AG20443 (cell line): ENCODE data around the gene RNU1-4.
"Not testable (repeated sequence)": the region's sequence is repeated elsewhere in the genome, so short reads cannot be mapped to it uniquely, and the experiment has no call there.

Source experiments
- DNase-seq: peaks from one replicate; pipeline ENCODE4 v3.0.0; 2012; ENCODE audit warnings: low spot score, mixed read lengths

Gene RNU1-4

DNA sequence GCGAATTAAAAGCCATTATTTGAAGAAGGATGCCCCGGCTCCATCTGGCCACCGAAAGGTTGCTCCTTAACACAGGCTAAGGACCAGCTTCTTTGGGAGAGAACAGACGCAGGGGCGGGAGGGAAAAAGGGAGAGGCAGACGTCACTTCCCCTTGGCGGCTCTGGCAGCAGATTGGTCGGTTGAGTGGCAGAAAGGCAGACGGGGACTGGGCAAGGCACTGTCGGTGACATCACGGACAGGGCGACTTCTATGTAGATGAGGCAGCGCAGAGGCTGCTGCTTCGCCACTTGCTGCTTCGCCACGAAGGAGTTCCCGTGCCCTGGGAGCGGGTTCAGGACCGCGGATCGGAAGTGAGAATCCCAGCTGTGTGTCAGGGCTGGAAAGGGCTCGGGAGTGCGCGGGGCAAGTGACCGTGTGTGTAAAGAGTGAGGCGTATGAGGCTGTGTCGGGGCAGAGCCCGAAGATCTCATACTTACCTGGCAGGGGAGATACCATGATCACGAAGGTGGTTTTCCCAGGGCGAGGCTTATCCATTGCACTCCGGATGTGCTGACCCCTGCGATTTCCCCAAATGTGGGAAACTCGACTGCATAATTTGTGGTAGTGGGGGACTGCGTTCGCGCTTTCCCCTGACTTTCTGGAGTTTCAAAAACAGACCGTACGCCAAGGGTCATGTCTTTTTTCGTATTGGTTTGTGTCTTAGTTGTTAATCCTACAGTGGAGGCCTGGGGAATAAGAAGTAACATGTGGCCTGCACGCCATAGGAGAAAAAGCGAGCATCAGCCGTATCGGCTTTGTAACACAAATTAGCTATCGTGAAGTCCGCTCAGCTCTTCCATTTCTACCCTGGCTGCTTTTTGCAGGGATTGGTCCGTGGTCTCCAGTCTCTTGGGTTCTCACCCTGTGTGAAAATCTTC is at the start of gene RNU1-4:
RNU1-4 (plus strand) TSS at position 470 of the 918 bp plus-strand sequence.
- not testable (repeated sequence) for DNase-seq

DNA sequence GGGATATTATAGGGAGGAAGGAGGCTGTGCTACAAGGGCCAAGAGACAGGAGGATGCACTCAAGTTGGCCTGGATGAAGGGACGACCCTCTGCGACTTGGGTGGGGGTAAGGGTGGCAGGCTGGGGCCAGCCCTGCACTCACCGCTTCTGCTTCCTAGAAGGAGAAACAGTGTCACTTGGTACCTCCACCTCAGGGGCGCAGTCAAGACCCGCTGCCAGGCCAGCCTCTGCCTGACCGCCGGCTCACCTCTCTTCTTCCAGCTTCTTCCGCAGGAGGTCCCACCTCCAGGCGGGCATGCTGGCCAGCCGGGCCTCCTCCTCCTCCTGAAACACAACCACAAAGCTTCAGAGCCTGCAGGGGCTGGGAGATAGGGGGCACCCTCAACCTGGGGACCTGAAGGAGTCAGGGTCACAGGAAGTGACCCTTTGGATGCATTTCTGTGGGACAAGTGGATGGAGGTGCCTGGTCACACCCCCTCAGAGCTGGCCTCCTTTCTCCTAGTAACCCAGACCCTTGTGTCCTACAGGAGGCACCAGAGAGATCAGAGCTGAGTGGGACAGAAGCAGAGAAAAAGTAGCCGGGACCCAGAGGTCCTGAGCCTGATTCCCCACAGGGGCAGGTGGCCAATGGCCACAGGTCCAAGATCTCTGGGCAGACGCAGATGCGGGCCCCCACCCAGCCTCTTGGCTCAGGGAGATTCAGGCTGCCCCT is 49.2 kb upstream of the RNU1-4 start:
- DNase-seq, result not testable (repeated sequence)

DNA sequence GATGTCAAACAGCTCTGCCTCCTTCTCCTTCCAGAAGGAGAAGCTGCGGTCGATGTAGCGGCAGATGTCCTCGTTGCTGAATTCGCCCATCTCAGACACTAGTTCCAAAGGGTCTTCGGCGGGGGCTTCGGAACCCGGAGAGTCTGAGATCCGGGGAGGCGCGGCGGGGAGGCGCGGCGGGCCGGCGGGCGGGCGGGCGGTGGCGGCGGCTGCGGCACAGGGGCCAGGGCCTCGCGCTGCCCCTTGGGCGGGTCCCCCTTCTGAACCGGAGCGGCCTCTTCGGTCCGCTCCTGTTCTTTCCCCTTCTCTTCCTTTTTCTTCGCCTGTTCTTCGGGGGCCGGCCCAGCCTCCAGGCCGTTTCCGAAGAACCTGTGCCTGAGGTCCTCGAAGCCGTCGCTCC is 48.0 kb upstream of the RNU1-4 start:
- DNase-seq, result not testable (repeated sequence)

DNA sequence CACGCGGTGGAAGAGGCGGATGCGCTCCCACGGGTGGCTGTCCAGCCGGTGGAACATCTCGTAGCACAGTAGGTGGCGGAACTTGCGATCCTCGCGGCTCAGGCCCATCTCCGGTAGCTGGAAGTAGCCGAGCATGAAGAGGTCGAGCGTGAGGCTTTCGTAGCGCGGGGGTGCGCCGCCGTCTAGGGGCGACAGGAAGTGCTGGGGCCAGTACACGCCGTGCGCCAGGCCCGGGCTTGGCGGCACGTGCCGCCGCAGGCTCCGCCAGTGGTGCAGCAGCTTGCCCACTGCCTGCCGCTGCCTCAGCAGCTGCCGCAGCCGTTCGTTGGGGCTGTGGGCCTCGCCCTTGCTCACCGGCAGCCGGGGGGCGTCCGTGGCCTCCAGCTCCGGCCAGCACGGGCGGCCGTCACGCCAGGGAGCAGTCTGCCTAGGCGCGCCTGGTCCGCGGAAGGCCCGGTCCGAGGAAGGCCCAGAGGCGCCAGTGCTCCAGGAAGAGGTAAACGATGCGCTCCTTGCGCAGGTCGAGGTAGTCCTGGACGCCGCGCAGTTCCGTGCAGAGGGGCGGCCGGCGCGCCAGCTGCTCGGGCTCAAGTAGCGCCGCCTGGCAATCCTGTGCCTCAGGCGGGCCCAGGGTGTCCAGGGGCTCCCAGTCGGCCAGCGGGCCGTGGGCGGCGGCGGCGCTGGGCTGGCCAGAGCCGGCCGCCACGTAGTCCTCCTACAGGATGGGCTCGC is 47.4 kb upstream of the RNU1-4 start:
- DNase-seq, result not testable (repeated sequence)

DNA sequence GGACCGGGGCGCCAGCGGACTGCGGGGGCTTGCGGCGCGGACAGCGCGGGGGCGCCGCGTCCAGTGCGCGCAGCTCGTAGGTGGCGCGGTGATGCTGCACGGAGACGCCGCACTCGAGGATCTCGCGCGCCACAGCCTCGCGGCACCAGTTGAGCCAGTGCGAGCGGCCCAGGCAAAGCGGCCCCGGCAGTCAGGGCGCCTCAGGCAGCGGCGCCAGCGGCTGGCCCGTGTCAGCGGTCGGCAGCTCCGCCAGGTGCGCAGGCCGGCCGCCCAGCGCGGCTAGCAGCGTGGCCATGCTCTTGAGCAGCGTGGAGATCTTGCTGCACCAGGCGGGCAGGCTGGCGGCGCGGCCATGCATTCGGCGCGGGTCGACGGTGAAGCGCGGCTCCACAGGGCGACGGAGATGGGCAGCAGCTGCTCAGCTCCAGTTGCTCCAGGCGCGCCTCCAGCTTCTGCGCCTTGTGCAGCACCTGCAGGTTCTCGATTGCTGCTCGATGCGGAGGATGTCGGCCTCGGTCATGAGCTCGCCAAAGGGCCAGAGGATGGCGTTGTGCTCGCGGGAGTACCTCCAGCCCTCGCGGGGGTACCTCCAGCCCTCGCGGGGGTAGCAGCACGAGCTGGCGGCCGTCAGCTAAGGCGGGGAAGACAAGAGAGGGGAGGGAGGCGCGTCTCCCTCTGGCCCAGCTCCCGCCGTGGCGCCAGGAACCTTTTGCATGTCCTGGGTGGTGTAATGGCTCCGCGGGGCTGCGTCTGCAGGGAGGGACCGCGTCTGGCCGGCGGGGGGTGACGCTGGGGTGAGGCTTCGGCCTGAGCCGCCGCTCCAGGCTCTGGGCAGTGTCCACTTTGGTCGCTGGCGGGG is 46.6 kb upstream of the RNU1-4 start:
- DNase-seq, result not testable (repeated sequence)

DNA sequence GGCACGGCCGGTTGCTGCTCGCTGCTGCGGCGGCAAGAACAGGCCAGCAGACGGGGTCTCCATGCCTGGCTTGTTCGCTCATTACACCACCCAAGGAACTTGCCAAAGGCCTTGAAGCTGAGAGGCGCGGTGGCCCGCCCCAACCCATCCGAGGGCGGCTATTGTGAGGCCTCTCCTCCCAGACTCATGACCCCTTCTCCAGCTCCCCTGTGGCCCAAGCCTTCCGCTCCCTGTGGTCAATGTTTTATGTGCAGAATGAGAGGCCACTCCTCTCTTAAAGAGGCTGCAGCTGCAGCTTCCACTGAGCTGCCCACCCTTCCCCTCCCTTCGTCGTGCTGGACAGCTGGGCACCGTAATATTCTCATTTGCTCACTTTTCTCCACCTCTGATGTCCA is 46.0 kb upstream of the RNU1-4 start:
- DNase-seq, result not testable (repeated sequence)

DNA sequence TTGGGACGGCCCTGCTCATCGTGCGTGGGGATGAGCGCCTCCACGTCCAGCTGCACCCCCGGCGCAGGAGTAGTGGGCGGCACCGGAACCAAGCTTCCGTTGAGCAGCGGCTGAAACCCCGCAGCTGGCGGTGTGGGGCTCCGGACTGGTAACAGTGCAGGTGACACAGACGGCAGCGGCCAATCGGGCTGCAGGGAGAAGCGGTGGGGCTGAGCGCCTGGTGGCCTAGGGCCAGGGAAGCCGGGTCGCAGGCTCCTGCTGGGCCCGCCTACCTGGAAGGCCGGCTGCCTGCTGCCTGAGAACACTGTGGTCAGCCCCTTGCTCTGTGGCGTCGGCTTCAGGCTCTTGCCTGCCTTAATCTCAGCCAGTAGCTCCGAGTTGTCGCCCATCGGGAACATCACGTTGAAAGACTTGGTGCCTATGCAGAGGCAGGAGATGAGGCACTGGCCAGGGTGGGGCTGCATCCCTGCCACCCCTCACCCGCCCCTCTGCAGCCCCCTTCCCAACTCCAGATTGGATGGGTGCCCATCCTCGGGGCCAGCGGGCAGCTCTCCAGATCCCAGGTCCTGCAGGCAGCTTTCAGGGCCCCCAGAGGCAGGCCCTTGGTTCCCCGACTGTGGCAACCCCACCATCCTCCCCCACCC is 43.7 kb upstream of the RNU1-4 start:
- not testable (repeated sequence) for DNase-seq

DNA sequence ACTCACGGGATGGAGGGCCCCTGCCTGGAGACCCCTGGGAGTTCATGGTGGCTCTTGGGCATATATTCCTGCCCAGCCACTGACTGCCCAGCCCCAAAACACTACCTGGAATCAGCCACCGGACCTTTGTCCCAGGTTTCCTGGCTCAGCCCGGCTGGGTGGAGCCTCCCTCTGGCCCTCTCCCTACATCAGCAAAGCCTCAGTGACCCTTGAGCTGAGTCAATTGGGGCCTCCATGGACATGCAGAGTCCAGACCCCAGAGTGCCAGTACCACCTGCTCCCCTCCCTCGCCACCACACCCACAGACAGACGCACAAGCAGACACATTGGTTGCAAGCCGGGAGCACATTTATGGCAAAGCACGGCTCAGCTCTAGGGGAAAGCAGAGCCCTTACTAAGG is 43.2 kb upstream of the RNU1-4 start:
- not testable (repeated sequence) for DNase-seq

DNA sequence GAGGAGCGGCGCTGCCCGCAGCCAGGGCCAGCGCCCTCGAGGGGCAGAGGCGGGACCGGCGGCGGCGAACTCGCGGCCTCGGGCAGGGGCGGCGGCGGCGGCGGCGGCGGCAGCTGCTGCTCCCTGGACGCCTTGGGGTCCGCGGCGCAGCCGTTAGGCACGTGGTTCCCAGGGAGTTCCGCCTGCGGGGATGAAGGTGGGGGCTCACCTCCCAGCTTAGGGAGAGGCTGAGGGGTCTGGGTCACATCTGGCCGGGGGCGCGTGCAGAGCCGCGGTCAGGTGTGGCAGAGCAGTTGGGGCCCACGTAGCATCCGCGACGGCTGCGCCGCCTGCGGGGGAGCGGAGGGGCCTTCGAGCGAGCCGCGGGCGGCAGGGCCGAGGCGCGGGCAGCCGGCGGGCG is 40.9 kb upstream of the RNU1-4 start:
- DNase-seq, result not testable (repeated sequence)

DNA sequence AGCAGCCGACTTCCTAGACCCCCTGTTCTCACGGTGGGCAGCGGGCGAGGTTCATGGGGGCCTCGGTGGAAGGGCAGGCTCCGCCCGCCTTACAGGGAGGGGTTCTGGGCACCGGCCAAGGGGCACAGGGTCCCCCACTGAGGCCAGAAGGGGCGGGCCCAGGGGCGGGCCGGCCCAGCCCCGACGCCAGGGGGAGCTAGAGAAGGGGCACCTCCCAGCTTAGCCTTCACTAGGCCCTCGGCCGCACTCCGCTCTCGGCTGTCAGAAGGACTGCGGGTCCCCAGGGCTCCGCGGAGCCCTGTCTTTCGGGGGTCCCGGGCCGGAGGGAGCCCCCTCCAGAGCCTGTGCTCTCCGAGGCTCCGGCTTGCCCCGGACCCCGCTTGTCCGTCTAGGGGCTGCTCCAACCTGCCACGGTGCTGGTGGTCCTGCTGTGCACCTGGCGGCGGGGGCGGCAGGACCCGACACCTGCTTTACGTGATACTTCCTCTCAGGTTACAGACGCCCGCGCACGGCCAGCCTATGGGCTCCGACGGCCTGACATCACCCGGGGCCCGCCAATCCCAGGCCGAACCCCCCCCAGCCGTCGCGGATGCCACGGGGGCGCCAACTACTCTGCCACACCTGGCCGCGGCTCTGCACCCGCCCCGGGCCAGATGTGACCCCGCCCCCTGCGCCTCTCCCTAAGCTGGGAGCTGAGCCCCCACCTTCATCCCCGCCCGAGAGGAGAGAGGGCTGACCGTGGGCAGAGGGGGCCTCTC is 40.0 kb upstream of the RNU1-4 start:
- DNase-seq, result not testable (repeated sequence)

DNA sequence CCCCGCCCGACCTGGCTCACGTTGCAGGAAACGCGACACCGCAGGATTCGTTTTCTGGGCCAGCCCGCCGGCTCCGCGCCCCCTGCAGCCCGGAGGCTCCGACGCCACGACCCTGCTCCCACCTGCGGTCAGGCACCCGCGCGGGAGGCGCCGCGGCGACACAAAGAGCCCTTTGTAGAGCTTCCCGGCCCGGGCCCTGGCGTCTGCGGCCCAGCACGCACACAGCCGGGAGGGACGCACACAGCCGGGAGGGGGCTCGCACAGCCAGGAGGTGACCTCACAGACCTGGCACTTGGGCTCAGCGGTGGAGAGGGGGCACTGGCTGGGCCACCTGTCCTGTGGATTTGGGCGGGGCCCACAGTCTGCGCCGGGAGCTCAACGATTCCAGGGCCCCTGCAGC is 39.1 kb upstream of the RNU1-4 start:
- not testable (repeated sequence) for DNase-seq

DNA sequence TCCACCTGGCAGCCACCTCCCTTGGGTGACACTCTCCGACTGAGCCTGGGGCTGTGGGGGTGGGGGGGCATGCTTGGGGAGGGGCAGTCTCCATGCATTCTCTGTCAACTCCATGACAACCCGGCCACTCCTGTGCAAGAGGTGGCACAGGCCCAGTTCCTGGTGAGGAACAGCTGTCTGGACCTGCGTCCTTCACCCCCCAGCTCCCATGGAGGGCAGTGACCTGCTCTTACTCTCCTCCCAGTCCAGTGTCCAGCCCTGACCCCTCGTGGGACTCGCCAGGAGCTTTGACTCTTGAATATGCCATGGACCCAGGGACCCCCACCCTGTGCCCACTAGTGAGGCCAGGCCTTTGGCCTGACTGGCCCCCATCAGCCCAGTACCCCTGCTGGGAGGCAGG is 38.0 kb upstream of the RNU1-4 start:
- not testable (repeated sequence) for DNase-seq

DNA sequence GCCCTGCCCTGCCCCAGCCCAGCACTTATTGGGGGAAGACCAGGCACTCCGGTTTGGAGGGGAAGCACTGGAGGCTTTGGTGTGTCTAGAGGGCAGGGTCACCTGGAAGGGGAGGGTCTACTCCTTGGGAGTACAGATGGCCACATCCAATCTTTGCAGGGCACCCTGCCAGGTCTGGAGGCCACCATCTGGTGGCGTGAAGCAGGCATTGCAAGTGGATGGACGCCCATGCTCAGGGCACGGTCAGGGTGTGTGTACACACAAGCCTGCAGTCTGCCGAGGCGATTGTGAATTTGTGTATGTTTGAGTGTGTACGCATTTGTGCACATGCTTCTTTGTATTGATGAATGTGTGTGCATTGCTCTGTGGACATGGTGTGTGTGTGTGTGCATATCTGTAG is 37.2 kb upstream of the RNU1-4 start:
- not testable (repeated sequence) for DNase-seq

DNA sequence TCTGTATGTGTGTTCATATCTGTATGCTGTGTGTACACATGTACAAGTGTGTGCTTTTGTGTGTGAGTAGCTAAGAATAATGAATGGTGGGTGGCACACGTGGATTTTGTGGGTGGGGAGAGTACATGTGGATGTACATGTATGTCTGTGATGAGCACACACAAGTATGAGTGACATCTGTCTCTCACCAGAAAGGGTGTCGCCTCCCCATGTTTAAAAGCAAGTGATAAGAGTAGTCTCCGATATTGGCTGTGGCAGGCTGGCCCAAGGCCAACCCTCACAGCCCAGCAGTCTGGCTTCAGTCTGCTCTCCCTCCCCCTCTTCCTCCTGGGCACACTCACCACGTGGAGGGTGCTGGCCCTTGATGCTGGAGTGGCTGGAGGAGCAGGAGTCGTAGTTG is 36.7 kb upstream of the RNU1-4 start:
- DNase-seq, result not testable (repeated sequence)

DNA sequence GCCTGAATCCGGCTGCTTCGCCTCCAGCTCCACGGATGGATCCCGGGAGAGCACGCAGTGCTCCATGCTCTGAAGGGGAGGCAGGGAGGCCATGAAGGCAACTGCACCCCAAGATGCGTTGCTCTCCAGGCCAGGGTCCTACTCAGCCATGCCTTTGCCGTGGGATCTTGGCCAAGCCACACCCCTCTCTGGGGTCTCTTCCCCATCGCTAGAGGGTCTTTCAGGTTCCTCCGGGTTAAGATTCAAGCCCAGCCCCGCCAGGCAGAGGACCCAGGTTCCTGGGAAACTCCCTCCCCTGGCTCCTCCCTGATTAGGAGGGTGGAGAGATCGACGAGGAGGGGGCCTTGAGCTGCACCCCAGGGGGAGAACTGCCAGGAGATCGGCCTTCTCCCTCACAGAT is 36.2 kb upstream of the RNU1-4 start:
- DNase-seq, result not testable (repeated sequence)

DNA sequence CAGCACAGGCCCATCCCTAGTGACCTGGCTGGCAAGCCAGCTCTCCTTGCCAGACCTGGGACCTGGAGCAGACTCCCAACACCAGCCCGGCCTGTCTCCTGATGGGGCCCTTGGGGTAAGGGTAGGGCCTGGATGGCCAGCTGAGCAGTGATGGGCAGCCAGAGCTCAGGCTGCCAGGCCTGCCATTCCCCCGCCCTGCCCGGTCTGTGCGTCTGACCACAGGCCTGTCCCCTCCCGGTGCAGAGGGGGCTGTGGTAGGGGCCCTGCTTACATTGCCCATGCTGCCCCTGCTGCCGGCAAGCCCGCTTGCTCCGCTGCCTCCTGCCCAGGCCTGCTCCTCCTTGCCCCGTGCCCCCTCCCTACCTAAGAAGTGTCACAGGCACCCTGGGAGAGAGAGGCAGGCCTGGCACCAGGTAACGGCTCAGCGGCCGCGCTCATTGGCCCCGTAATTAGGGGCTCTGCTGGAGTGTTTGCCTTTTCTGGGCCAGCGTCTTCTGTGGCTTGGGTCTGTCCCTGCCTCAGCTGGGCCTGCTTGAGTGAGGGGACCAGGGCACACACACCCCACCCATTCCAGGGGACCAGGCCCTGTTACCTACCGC is 35.7 kb upstream of the RNU1-4 start:
- DNase-seq, result not testable (repeated sequence)

DNA sequence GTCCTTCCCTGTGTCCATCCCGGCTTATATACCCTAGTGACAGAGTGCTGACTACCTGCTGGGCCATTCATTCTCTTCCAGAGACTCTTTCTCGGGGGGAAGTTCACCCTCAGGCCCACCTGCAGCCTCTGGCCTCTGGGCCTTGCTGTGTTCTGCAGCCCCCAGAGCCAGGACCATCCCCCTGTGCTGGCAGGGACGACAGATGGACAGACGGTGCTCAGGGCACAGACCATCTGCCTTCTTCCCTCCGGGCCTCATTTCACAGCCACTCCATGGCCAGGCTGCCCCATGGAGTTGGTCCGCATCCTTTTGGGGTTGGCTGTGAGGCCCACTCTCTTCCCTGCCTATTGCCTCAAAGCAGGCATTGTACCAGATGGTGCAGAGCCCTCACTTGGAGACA is 34.0 kb upstream of the RNU1-4 start:
- DNase-seq, result not testable (repeated sequence)

DNA sequence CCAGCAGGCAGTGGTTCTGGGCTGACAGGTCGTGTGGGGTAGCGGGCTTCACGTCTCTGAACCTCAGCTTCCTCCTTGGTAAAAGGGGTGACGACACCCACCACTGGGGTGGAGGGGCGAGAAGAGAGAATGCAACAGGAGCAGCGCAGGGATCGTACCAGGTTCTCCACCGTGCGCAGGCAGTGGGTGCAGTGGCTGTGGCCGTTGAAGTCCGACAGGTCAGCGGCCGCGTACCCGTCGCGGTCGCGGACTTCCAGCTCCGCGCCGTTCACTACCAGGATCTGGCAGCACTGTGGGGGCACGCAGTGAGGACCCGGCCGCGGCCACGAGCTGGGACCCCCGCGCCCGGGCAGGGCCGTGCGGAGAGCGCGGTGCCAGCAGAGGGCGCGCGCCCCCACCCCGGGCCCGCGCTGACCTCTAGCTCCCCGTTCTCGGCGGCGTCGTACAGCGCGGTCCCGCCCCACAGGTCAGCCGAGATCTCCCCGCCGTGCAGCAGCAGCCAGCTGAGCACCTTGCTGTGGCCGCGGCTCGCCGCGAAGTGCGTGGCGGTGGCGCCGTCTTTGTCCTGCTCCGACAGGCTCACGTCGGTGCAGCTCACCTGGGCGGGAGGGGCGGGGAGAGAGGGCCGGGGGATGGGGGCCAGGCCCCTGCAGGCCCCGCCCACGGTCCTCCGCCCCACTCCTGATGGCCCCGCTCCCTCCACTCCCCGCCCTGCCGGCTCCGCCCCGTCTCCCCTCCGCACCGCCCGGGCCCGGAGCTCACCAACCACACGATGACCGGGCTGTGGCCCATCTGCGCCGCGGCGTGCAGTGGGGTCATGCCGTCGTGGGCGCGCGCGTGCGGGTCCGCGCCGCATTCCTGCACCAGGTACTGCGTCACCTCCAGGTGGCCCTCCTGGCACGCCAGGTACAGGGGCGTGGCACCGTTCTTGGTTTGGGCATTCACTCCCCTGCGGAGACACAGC is 32.9 kb upstream of the RNU1-4 start:
- DNase-seq, result not testable (repeated sequence)
